ENCODE measurements around the gene CFD. TPM values are rescaled to one million over a fixed set of nuclear protein-coding genes. Genes with fewer than 3 reads are reported as not detected.

Gene CFD
- total and polyA plus RNA-seq, 10 of the 15 experiments (the other 5 are each of a cell fraction or from before 2014, with no cell fraction given) = 0.05 to 1.1 (median 0.38) TPM; not detected in 4

GRCh38 chr19:855566-856120 is 3.8 kb upstream of the CFD start:
- ChIA-PET RAD21 (ENCODE audit: unreplicated experiment) (interaction anchor here (1.0 kb wide), 1 partner anchor 86 kb away, joined by 3 read pairs; no protein-coding TSS in a partner anchor), CTCF (interaction anchor here (0.7 to 2.2 kb wide), 5 partner anchors 8 to 129 kb away, joined by 3 to 8 read pairs (median 3); partner anchors contain the start of gene WDR18), POLR2A (no interaction called here), SMC1A (ENCODE audit: uncharacterized antibody, unreplicated experiment) (interaction anchor here (0.9 to 1.3 kb wide), 4 partner anchors 18 to 129 kb away, joined by 3 to 4 read pairs (median 3); partner anchors contain the start of gene WDR18)
- Histone ChIP-seq H3K36me3 (ENCODE audit: control insufficient read depth in 2 of 2, insufficient read depth in 2 of 2, low read length in 1 of 2) (no peaks in the 10 kb centered on the region), H3K27me3 (replicated peaks in 1 of 2; ENCODE audit: control insufficient read depth in 2 of 2, insufficient read depth in 2 of 2, low read length in 1 of 2) (no peaks in the 10 kb centered on the region; a peak in 1 of 4 replicates), H3K4me3 (no peak overlapping the region), H3K9ac (ENCODE audit: control insufficient read depth, insufficient read depth, low read length) (no peak overlapping the region), H3K9me3 (replicated peaks; ENCODE audit: control insufficient read depth, insufficient read depth, low read length) (no peaks in the 10 kb centered on the region), H4K20me1 (ENCODE audit: control insufficient read depth, insufficient read depth) (no peaks in the 10 kb centered on the region), H2AFZ (ENCODE audit: control insufficient read depth, low read depth, low read length) (no peak overlapping the region), H3K27ac (ENCODE audit: control insufficient read depth, insufficient read depth) (no peak overlapping the region), H3K4me2 (ENCODE audit: control insufficient read depth, insufficient read depth) (no peak overlapping the region), H3K79me2 (ENCODE audit: control insufficient read depth, insufficient read depth, low read length) (no peaks in the 10 kb centered on the region), H3K4me1 (ENCODE audit: control insufficient read depth, insufficient read depth, low read length) (no peaks in the 10 kb centered on the region)
- ATAC-seq (no peak), DNase-seq (ENCODE audit: low read depth, low spot score) (no peak), FAIRE-seq (no peak)
- intact Hi-C loops (cut with micrococcal nuclease; ENCODE audit: unreplicated experiment) = no loop called here
- WGBS (ENCODE audit: insufficient coverage, insufficient replicate concordance, low lambda C conversion rate, missing lambda C conversion rate) = 55% methylated on average over 40 of the region's 40 CpGs
- in situ Hi-C loops (cut with MboI) = loop anchor here (5.0 kb wide), 2 partner anchors 67 to 132 kb away; no protein-coding TSS in a partner anchor
- BruUV-seq (replicated peaks) = no TSS peak
- TF ChIP-seq NFIC (IDR thresholded peaks at IDR 0.05; ENCODE audit: low read depth, low read length) = no peak
- no peak for TF ChIP-seq NBN (IDR thresholded peaks at IDR 0.05)
- TF ChIP-seq BCLAF1 (IDR thresholded peaks at IDR 0.05) = no peak
- no peak for TF ChIP-seq SRF (IDR thresholded peaks at IDR 0.05; ENCODE audit: low read depth in 2 of 2, low read length in 2 of 2)
- TF ChIP-seq SMC3 (IDR thresholded peaks at IDR 0.05; ENCODE audit: borderline replicate concordance, low read length) = no peak
- no peak for TF ChIP-seq TCF7 (IDR thresholded peaks at IDR 0.05; ENCODE audit: borderline replicate concordance)
- no peak for TF ChIP-seq FOXK2 (IDR thresholded peaks at IDR 0.05)
- no peak for TF ChIP-seq JUND (IDR thresholded peaks at IDR 0.05; ENCODE audit: low read depth, low read length)
- TF ChIP-seq SIX5 (IDR thresholded peaks at IDR 0.05; ENCODE audit: low read depth, low read length, severe bottlenecking) = no peak
- no peak for TF ChIP-seq EP300 (IDR thresholded peaks at IDR 0.05; ENCODE audit: borderline replicate concordance in 1 of 2, control insufficient read depth in 1 of 2, low read depth in 2 of 2, low read length in 2 of 2)
- no peak for TF ChIP-seq ZNF24 (IDR thresholded peaks at IDR 0.05)
- no peak for TF ChIP-seq CBFB (IDR thresholded peaks at IDR 0.05; ENCODE audit: low read depth)
- TF ChIP-seq BCL3 (IDR thresholded peaks at IDR 0.05; ENCODE audit: borderline replicate concordance, insufficient read depth, low read depth, low read length, poor library complexity, severe bottlenecking) = no peak
- no peak for TF ChIP-seq BMI1 (IDR thresholded peaks at IDR 0.05; ENCODE audit: borderline replicate concordance)
- TF ChIP-seq POLR2AphosphoS5 (IDR thresholded peaks at IDR 0.05; ENCODE audit: low read length) = no peak
- TF ChIP-seq HCFC1 (IDR thresholded peaks at IDR 0.05; ENCODE audit: low read length) = no peak
- TF ChIP-seq HSF1 (IDR thresholded peaks at IDR 0.05; ENCODE audit: low read depth, low read length) = no peak
- TF ChIP-seq USF2 (IDR thresholded peaks at IDR 0.05; ENCODE audit: borderline replicate concordance, low read depth, low read length) = no peak
